Esophagus muscularis mucosa (tissue), 4 donors: ENCODE data around the gene GLT6D1. TPM values are rescaled to one million over a fixed set of nuclear protein-coding genes. Genes with fewer than 3 reads are reported as not detected.

Experiments used
- DNase-seq: peaks from one replicate; pipeline ENCODE4 v3.0.0-alpha.2; 2017; ENCODE audit errors: extremely low spot score
- H3K27ac ChIP-seq, 4 donors: fragments of 200-600 bp; sonication (generic); replicated peaks in 1 of 4; 1 replicate in 3 of 4; 2 replicates in 1 of 4; pipeline ENCODE4 v1.5.1; 2016 to 2019; ENCODE audit warnings: mild to moderate bottlenecking in 1 of 4
- H3K27me3 ChIP-seq, 4 donors: fragments of 200-600 bp; sonication (generic); one replicate each; pipeline versions ENCODE4 v1.5.1 to v1.6.0; 2016 to 2019
- H3K36me3 ChIP-seq, 4 donors: fragments of 200-600 bp; sonication (generic); one replicate each; pipeline ENCODE4 v1.5.1; 2016 to 2019
- H3K4me1 ChIP-seq, 4 donors: fragments of 200-600 bp; sonication (generic); one replicate each; pipeline ENCODE4 v1.5.1; 2016 to 2019
- H3K4me3 ChIP-seq, 4 donors: fragments of 200-600 bp; sonication (generic); 1 replicate in 2 of 4; 2 replicates in 2 of 4; pipeline ENCODE4 v1.5.1; 2016 to 2019; ENCODE audit warnings: mild to moderate bottlenecking in 4 of 4, moderate library complexity in 1 of 4
- H3K9me3 ChIP-seq, 4 donors: fragments of 200-600 bp; sonication (generic); 1 replicate in 3 of 4; 2 replicates in 1 of 4; pipeline ENCODE4 v1.5.1; 2016 to 2019
- EP300 ChIP-seq: sonication (generic); formaldehyde crosslinking; IDR thresholded peaks from one replicate; pipeline ENCODE4 v1.6.1; 2017; ENCODE audit warnings: antibody characterized with exemption
- POLR2A ChIP-seq: fragments of 450-650 bp; IDR thresholded peaks from one replicate; pipeline ENCODE4 v1.6.1; 2017; ENCODE audit warnings: antibody characterized with exemption, moderate library complexity, mild to moderate bottlenecking, low read depth
- POLR2AphosphoS5 ChIP-seq, 2 donors: sonication (generic); formaldehyde crosslinking; IDR thresholded peaks; one replicate each; pipeline ENCODE4 v1.6.1; 2017; ENCODE audit warnings: antibody characterized with exemption in 2 of 2
- WGBS: methylation state at CpG from one replicate; pipeline ENCODE4 v1.1.5; 2018; 5-methylcytosine and 5-hydroxymethylcytosine counted together
- intact Hi-C: fragments of 100-400 bp; cut with DNase I; formaldehyde crosslinking; loops from one replicate; pipeline ENCODE4 v1.15.1; 2023
- total RNA-seq, 4 donors: library from RNA; depleted of rRNA; stranded (reverse); fragments of >200 nt; gene quantifications; one replicate each; pipeline versions ENCODE4 v1.1.0 to v1.2.1, GENCODE V29; 2016
- TF ChIP-seq, protein P1 (sequence below), 3 experiments: fragments of 200-600 bp in 2 of 3; fragments of 450-650 bp in 1 of 3; sonication (generic) in 2 of 3; IDR thresholded peaks; one replicate each; pipeline ENCODE4 v1.5.1; 2017 to 2019; ENCODE audit warnings: antibody characterized with exemption in 3 of 3, mild to moderate bottlenecking in 2 of 3, moderate library complexity in 1 of 3

Gene GLT6D1
- total RNA-seq, 4 donors from 2014 or later: not detected

DNA sequence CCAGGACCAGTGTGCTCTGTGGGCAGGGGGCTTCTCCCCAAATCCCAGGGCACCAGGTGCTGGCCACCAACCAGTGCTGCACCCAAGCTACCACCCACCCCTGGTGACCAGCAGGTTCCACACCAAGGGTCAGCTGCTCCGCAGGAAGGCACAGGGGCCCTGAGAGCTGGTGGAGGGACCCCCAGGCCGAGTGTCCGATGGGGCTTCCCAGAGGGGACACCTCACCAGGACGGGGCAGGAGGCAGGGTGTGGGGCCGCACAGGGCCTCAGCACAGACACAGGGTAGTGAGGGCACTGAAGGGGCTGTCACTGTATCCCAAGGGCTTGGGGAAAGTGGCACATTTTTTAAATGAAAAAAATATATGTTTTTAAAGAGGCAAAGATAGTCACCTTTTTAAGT, 41.8 kb upstream of the GLT6D1 start:
- intact Hi-C loops: no loop called here
- 93% methylated on average over 5 of the region's 5 CpGs for WGBS
- no peak for TF ChIP-seq EP300
- TF ChIP-seq POLR2AphosphoS5 (IDR thresholded peaks at IDR 0.05): no peak
- no peak for TF ChIP-seq POLR2A
- TF ChIP-seq, protein P1, sequence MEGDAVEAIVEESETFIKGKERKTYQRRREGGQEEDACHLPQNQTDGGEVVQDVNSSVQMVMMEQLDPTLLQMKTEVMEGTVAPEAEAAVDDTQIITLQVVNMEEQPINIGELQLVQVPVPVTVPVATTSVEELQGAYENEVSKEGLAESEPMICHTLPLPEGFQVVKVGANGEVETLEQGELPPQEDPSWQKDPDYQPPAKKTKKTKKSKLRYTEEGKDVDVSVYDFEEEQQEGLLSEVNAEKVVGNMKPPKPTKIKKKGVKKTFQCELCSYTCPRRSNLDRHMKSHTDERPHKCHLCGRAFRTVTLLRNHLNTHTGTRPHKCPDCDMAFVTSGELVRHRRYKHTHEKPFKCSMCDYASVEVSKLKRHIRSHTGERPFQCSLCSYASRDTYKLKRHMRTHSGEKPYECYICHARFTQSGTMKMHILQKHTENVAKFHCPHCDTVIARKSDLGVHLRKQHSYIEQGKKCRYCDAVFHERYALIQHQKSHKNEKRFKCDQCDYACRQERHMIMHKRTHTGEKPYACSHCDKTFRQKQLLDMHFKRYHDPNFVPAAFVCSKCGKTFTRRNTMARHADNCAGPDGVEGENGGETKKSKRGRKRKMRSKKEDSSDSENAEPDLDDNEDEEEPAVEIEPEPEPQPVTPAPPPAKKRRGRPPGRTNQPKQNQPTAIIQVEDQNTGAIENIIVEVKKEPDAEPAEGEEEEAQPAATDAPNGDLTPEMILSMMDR (IDR thresholded peaks at IDR 0.05): no peak
- DNase-seq: no peak
- Histone ChIP-seq H3K4me3 (no peak overlapping the region), H3K36me3 (no peaks in the 10 kb centered on the region), H3K27ac (no peak overlapping the region), H3K27me3 (peaks cover 0 to 74% (median 0%) of the 10 kb centered on the region in 4 donors), H3K4me1 (no peaks in the 10 kb centered on the region), H3K9me3 (no peaks in the 10 kb centered on the region)

- TF ChIP-seq, protein P1 (IDR thresholded peaks at IDR 0.05): no peak
- TF ChIP-seq POLR2AphosphoS5 (IDR thresholded peaks at IDR 0.05) (no peak), POLR2A (no peak), EP300 (no peak)
- Histone ChIP-seq H3K4me3 (no peak overlapping the region), H3K4me1 (no peaks in the 10 kb centered on the region), H3K36me3 (no peaks in the 10 kb centered on the region), H3K27ac (no peak overlapping the region), H3K27me3 (peaks cover 0 to 64% (median 0%) of the 10 kb centered on the region in 4 donors), H3K9me3 (no peaks in the 10 kb centered on the region)
- no peak for DNase-seq
- intact Hi-C loops: no loop called here
- 61% methylated on average over 16 of the region's 16 CpGs for WGBS
Observed at GRCh38 chr9:135680056-135680455, 40.7 kb upstream of the GLT6D1 start.

DNA sequence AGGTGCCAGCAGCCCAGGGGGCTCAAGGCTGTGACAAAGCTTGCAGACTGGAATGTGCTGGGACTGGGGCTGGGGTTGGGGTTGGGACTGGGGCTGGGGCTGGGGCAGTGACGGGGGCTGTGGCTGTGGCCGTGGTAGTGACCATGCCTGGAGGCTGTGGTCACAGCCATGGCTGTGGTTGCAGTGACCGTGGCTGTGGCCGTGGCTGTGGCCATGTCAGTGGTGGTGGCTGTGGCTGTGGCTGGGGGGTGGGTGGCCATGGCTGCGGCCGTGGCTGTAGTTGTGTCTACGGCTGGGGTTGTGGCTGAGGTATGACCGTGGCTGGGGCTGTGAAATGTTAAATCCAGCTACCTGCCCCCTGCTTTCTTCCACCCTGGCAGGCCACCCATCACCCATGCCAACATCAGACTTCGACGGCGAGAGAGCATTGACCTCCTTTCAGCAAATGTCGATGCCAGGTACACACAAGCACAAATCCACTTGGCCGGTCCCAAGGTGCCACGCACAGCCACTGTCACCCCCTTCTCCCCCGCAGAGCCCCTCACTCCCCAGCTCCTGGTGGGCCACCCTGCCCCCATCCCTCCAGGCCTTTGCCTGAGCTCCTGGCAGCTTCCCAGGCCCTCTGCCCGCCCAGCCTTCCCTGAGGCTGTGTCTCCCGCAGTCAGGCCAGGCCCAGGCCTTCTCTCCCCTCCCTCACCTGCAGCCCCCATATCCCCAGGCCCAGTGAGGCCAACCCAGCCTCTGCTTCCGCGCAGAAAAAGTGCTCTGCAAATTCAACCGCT, 39.1 kb upstream of the GLT6D1 start:
- TF ChIP-seq POLR2A: no peak
- TF ChIP-seq POLR2AphosphoS5 (IDR thresholded peaks at IDR 0.05): no peak
- 86% methylated on average over 19 of the region's 20 CpGs for WGBS
- Histone ChIP-seq H3K36me3 (no peaks in the 10 kb centered on the region), H3K9me3 (no peaks in the 10 kb centered on the region), H3K27ac (no peak overlapping the region), H3K4me3 (no peak overlapping the region), H3K27me3 (peaks cover 0 to 47% (median 0%) of the 10 kb centered on the region in 4 donors), H3K4me1 (no peaks in the 10 kb centered on the region)
- intact Hi-C loops: no loop called here
- DNase-seq: no peak

DNA sequence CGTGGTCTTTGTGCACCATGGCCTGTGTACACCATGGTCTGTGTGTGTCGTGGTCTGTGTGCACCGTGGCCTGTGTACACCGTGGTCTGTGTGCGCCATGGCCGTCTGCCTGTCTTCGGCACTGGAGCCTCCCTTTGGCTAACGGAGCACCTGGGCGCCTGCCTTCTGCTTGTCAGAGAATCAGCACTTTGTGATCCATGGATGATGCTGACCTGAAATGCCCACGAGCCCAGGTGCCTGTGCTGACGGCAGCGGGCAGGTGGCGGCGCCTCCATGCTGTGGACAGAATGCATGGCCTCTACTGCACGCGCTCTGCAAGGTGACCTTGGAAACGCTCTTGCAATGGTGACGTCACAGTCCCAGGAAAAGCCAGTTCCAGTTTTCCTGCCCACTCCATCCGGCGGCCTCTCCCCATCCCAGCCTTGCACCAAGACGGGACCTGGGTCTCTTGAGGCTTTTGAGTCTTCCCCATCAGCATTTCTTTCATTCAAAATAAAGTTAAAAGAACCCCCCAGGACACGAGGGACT, 38.4 kb upstream of the GLT6D1 start:
- Histone ChIP-seq H3K4me3 (no peak overlapping the region), H3K4me1 (no peaks in the 10 kb centered on the region), H3K9me3 (no peaks in the 10 kb centered on the region), H3K27me3 (peaks cover 0 to 41% (median 0%) of the 10 kb centered on the region in 4 donors), H3K27ac (no peak overlapping the region), H3K36me3 (no peaks in the 10 kb centered on the region)
- intact Hi-C loops: no loop called here
- WGBS: 83% methylated on average over 1 of the region's 22 CpGs
- TF ChIP-seq EP300 (no peak), POLR2A (no peak), POLR2AphosphoS5 (IDR thresholded peaks at IDR 0.05) (no peak)
- DNase-seq: no peak

GRCh38 chr9:135676891-135677290, 37.6 kb upstream of the GLT6D1 start:
- Histone ChIP-seq H3K9me3 (no peaks in the 10 kb centered on the region), H3K4me1 (no peaks in the 10 kb centered on the region), H3K27me3 (peaks cover 0 to 41% (median 0%) of the 10 kb centered on the region in 4 donors), H3K27ac (no peak overlapping the region), H3K4me3 (no peak overlapping the region), H3K36me3 (no peaks in the 10 kb centered on the region)
- WGBS: 83% methylated on average over 8 of the region's 13 CpGs
- DNase-seq: no peak
- TF ChIP-seq, protein P1 (IDR thresholded peaks at IDR 0.05): no peak
- TF ChIP-seq POLR2A (no peak), POLR2AphosphoS5 (IDR thresholded peaks at IDR 0.05) (no peak), EP300 (no peak)
- intact Hi-C loops: no loop called here
